ENCODE measurements around the gene FHL2. TPM values are rescaled to one million over a fixed set of nuclear protein-coding genes. Genes with fewer than 3 reads are reported as not detected.

The FHL2 gene
- total RNA-seq, 4 donors from 2014 or later, result 93.9 to 150 (median 109) TPM

DNA sequence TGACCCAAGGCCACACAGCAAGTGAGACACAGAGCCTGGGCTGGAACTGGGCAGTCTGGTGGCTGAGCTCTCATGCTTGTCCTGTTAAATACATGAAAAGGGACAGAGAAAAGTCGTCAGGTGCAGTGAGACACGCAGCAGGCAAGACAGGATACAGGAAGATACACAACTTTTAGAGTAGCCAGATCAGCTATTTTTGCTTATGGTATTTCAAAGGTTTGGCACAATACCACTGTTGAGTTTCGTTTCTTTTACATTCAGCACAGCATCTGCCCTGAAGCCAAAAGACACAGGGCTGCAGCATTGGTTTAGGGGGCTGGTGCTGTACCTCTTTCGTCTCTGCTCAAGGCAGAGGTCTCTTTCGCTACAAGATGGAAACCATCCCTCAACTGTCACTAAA, 14.0 kb downstream of the FHL2 start:
- Histone ChIP-seq H3K27me3 (no peaks in the 10 kb centered on the region), H3K9me3 (no peaks in the 10 kb centered on the region), H3K4me3 (no peak overlapping the region), H3K4me1 (peaks cover 5 to 78% (median 20%) of the 10 kb centered on the region in 3 donors), H3K36me3 (peaks cover 0 to 45% of the 10 kb centered on the region in 2 donors), H3K27ac (no peak overlapping the region)
- no peak for ATAC-seq
- TF ChIP-seq POLR2A (IDR thresholded peaks at IDR 0.05) (no peak), POLR2AphosphoS5 (IDR thresholded peaks at IDR 0.05) (no peak), EP300 (IDR thresholded peaks at IDR 0.05) (no peak), CTCF (IDR thresholded peaks at IDR 0.05) (no peak)
- 81 to 83% methylated on average over 3 to 5 of the region's 5 CpGs for WGBS, 2 donors (ENCODE audit: low coverage in 1 of 2)

- TF ChIP-seq CTCF (IDR thresholded peaks at IDR 0.05) (no peak), EP300 (IDR thresholded peaks at IDR 0.05) (no peak), POLR2A (IDR thresholded peaks at IDR 0.05) (no peak), POLR2AphosphoS5 (IDR thresholded peaks at IDR 0.05) (no peak)
- H3K4me3 ChIP-seq, result no peak overlapping the region
- no peak overlapping the region for H3K27ac ChIP-seq
- peaks cover 0 to 45% of the 10 kb centered on the region in 2 donors for H3K36me3 ChIP-seq
- no peaks in the 10 kb centered on the region for H3K27me3 ChIP-seq
- ATAC-seq, result no peak
- H3K9me3 ChIP-seq, result no peaks in the 10 kb centered on the region
- 68 to 73% methylated on average over 5 to 6 of the region's 7 CpGs for WGBS, 2 donors (ENCODE audit: low coverage in 1 of 2)
- peaks cover under 1 to 78% (median 15%) of the 10 kb centered on the region in 3 donors for H3K4me1 ChIP-seq
Observed at GRCh38 chr2:105384216-105384615, 14.6 kb downstream of the FHL2 start.

GRCh38 chr2:105383432-105384166, 15.3 kb downstream of the FHL2 start:
- Histone ChIP-seq H3K9me3 (no peaks in the 10 kb centered on the region), H3K27ac (no peak overlapping the region), H3K27me3 (no peaks in the 10 kb centered on the region), H3K4me1 (peaks cover 0 to 78% (median 11%) of the 10 kb centered on the region in 3 donors), H3K4me3 (no peak overlapping the region), H3K36me3 (peaks cover 0 to 47% of the 10 kb centered on the region in 2 donors)
- no peak for ATAC-seq
- 69 to 74% methylated on average over 6 to 8 of the region's 8 CpGs for WGBS, 2 donors (ENCODE audit: low coverage in 1 of 2)
- TF ChIP-seq EP300 (IDR thresholded peaks at IDR 0.05) (no peak), CTCF (IDR thresholded peaks at IDR 0.05) (no peak), POLR2A (IDR thresholded peaks at IDR 0.05) (no peak), POLR2AphosphoS5 (IDR thresholded peaks at IDR 0.05) (no peak)

DNA sequence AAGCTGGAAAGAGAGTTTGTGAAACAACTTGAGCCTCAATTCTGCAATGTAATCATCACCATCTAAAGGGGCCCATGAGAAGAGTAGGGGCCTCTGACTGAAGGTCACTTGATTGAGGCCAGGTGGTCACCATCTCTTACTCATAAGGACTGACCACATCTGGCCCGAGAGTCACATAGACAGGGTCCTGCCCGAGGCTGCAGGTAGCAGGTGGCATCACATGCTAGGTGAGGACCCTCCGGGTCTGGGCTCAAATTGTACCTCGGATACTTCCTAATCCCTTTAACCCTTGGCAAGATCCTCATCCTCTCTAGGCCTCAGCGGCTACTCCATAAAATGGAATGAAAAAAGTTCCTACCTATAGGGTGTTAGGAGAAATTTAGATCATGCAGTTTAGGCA, 16.7 kb downstream of the FHL2 start:
- no peaks in the 10 kb centered on the region for H3K27me3 ChIP-seq
- H3K36me3 ChIP-seq, result peaks cover 0 to 62% of the 10 kb centered on the region in 2 donors
- WGBS, 2 donors (ENCODE audit: low coverage in 1 of 2), result 88% methylated on average over 5 of the region's 5 CpGs; no CpG with 5 or more reads in 1 of the 2 donors
- peak overlapping the region in 1 of 4 donors; percentile 70 for H3K27ac ChIP-seq
- no peak overlapping the region for H3K4me3 ChIP-seq
- no peak for TF ChIP-seq POLR2A (IDR thresholded peaks at IDR 0.05)
- no peak for TF ChIP-seq EP300 (IDR thresholded peaks at IDR 0.05)
- TF ChIP-seq CTCF (IDR thresholded peaks at IDR 0.05), result no peak
- TF ChIP-seq POLR2AphosphoS5 (IDR thresholded peaks at IDR 0.05), result no peak
- no peaks in the 10 kb centered on the region for H3K9me3 ChIP-seq
- no peak for ATAC-seq
- H3K4me1 ChIP-seq, result peaks cover 0 to 78% (median 5%) of the 10 kb centered on the region in 3 donors

Data from gastroesophageal sphincter (tissue), 4 donors.